GM12878 (cell line): Measurements from ENCODE around the gene UBE2E2. TPM values are rescaled to one million over a fixed set of nuclear protein-coding genes. Genes with fewer than 3 reads are reported as not detected.
A peak's percentile ranks its signal among the peaks of the same experiment; 100 is the strongest.

Experiments
- ATAC-seq: fragments of 200-7000 bp; cut with Tn5 transposase; 3 replicates; pipeline ENCODE4 v1.9.1; 2020; ENCODE audit warnings: mild to moderate bottlenecking, moderate library complexity
- BruUV-seq: library from RNA; stranded (reverse); fragments of 400-500 nt; replicated peaks from 2 replicates; lab custom pipeline; 2021; lab: Mats Ljungman, UMichigan
- CTCF ChIA-PET: fragments of 300-600 bp; sonication (Branson Sonifier 250); formaldehyde crosslinking; extraction: SDS; loops from one replicate; lab custom pipeline; 2021; ENCODE audit warnings: inconsistent platforms; lab: Yijun Ruan, JAX
- POLR2A ChIA-PET: fragments of 350-600 bp; formaldehyde crosslinking; extraction: SDS; loops from one replicate; lab custom pipeline; 2021; ENCODE audit warnings: inconsistent platforms; lab: Charles Lee
- RAD21 ChIA-PET: fragments of 300-600 bp; sonication (Branson Sonifier 250); formaldehyde crosslinking; loops from one replicate; lab custom pipeline; 2023; ENCODE audit warnings: antibody characterized with exemption; ENCODE audit not compliant: unreplicated experiment; lab: Charles Lee
- SMC1A ChIA-PET: fragments of 300-600 bp; sonication (Branson Sonifier 250); formaldehyde crosslinking; loops from one replicate; lab custom pipeline; 2023; ENCODE audit not compliant: unreplicated experiment, uncharacterized antibody; lab: Charles Lee
- DNase-seq: peaks from one replicate; pipeline ENCODE4 v3.0.0-alpha.2; 2011; ENCODE audit warnings: low read depth, low spot score
- FAIRE-seq: peaks from 3 replicates; lab custom pipeline; 2011; peaks lifted over from hg19 to GRCh38; lab: Jason Lieb, UNC
- H2AFZ ChIP-seq: 2 replicates; pipeline ENCODE4 v1.6.0; 2011; ENCODE audit warnings: low read depth, low read length, control low read depth; ENCODE audit not compliant: control insufficient read depth
- H3K27ac ChIP-seq: 2 replicates; pipeline ENCODE4 v1.5.1; 2011; ENCODE audit warnings: control low read depth; ENCODE audit not compliant: control insufficient read depth, insufficient read depth
- H3K27me3 ChIP-seq, 2 experiments: replicated peaks in 1 of 2; 2 replicates each; pipeline versions ENCODE4 v1.6.0 to v1.6.1; 2011; ENCODE audit warnings: low read length in 1 of 2; ENCODE audit not compliant: control insufficient read depth in 2 of 2, insufficient read depth in 2 of 2
- H3K36me3 ChIP-seq, 2 experiments: 2 replicates each; pipeline ENCODE4 v1.5.1; 2011; ENCODE audit warnings: low read length in 1 of 2; ENCODE audit not compliant: control insufficient read depth in 2 of 2, insufficient read depth in 2 of 2
- H3K4me1 ChIP-seq: 2 replicates; pipeline ENCODE4 v1.6.1; 2011; ENCODE audit warnings: mild to moderate bottlenecking, low read length, moderate library complexity, mixed read lengths; ENCODE audit not compliant: control insufficient read depth, insufficient read depth
- H3K4me2 ChIP-seq: 2 replicates; pipeline ENCODE4 v1.6.0; 2011; ENCODE audit warnings: control low read depth; ENCODE audit not compliant: control insufficient read depth, insufficient read depth
- H3K4me3 ChIP-seq: fragments of 200-600 bp; sonication (generic); 2 replicates; pipeline ENCODE4 v1.5.1; 2016
- H3K79me2 ChIP-seq: 2 replicates; pipeline ENCODE4 v1.6.0; 2011; ENCODE audit warnings: low read length; ENCODE audit not compliant: control insufficient read depth, insufficient read depth
- H3K9ac ChIP-seq: 2 replicates; pipeline ENCODE4 v1.8.0; 2011; ENCODE audit warnings: low read length, control low read depth, mixed read lengths; ENCODE audit not compliant: control insufficient read depth, insufficient read depth
- H3K9me3 ChIP-seq: replicated peaks from 3 replicates; pipeline ENCODE4 v1.5.1; 2011; ENCODE audit warnings: mild to moderate bottlenecking, low read length; ENCODE audit not compliant: control insufficient read depth, insufficient read depth
- H4K20me1 ChIP-seq: 2 replicates; pipeline ENCODE4 v1.6.0; 2011; ENCODE audit not compliant: control insufficient read depth, insufficient read depth
- EED ChIP-seq: sonication (generic); IDR thresholded peaks from 2 replicates; pipeline ENCODE4 v1.6.1; 2016; ENCODE audit warnings: antibody characterized with exemption, low read depth
- GABPA ChIP-seq: IDR thresholded peaks from 2 replicates; pipeline ENCODE4 v1.6.1; 2014; ENCODE audit warnings: antibody characterized with exemption, low read depth, mild to moderate bottlenecking, inconsistent platforms
- IKZF2 ChIP-seq, 2 experiments: fragments of 450-650 bp; IDR thresholded peaks; 2 replicates each; pipeline ENCODE4 v1.6.1; 2017; ENCODE audit warnings: mild to moderate bottlenecking in 2 of 2, moderate library complexity in 2 of 2
- POLR2AphosphoS5 ChIP-seq: IDR thresholded peaks from 2 replicates; pipeline ENCODE4 v1.6.1; 2011; ENCODE audit warnings: mild to moderate bottlenecking, low read length, inconsistent platforms
- SRF ChIP-seq, 2 experiments: IDR thresholded peaks; 2 replicates each; pipeline ENCODE4 v1.6.1; 2011; ENCODE audit warnings: low read depth in 2 of 2, low read length in 2 of 2, mild to moderate bottlenecking in 1 of 2, moderate library complexity in 1 of 2
- TCF12 ChIP-seq: IDR thresholded peaks from 2 replicates; pipeline ENCODE4 v1.6.1; 2011; ENCODE audit warnings: low read depth, mild to moderate bottlenecking, low read length
- ZNF384 ChIP-seq: IDR thresholded peaks from 2 replicates; pipeline ENCODE4 v1.6.1; 2012; ENCODE audit warnings: low read depth, mild to moderate bottlenecking, low read length, improper control_type of control experiment, borderline replicate concordance
- whole genome bisulfite sequencing: methylation state at CpG from one replicate; pipeline ENCODE4 v1.1.6; 2016; ENCODE audit warnings: low lambda C conversion rate; ENCODE audit not compliant: insufficient replicate concordance, insufficient coverage; ENCODE audit errors: missing lambda C conversion rate; 5-methylcytosine and 5-hydroxymethylcytosine counted together
- in situ Hi-C: fragments of 300-500 bp; cut with MboI; formaldehyde crosslinking; loops from 9 replicates; pipeline ENCODE4 v1.14.3; 2018; ENCODE audit warnings: mixed read lengths
- intact Hi-C: fragments of 100-400 bp; cut with micrococcal nuclease; formaldehyde crosslinking; loops from one replicate; pipeline ENCODE4 v1.14.2; 2022; ENCODE audit not compliant: unreplicated experiment
- polyA plus RNA-seq, 11 experiments: library from polyadenylated mRNA; depleted of rRNA in 4 of 11; unstranded in 6 of 11; stranded (reverse) in 5 of 11; fragments of >200 nt; fragmentation: Nextera tagmentation in 4 of 11; fragmentation: Illumina TruSeq in 1 of 11; extraction: Ambion mirVana in 4 of 11; extraction: Trizol in 1 of 11; gene quantifications; 1 replicate in 1 of 11; 2 replicates in 10 of 11; pipeline versions ENCODE4 v1.2.1 to v1.2.3, GENCODE V29; 2011 to 2016; ENCODE audit warnings: inconsistent platforms in 2 of 11, missing spikeins in 2 of 11, low read depth in 1 of 11
- total RNA-seq, 4 experiments: library from RNA; depleted of rRNA in 3 of 4; stranded (reverse); fragments of >200 nt in 3 of 4; fragmentation: Illumina TruSeq in 1 of 4; extraction: Trizol in 1 of 4; gene quantifications; 2 replicates each; pipeline versions ENCODE4 v1.2.1 to v1.2.3, GENCODE V29; 2013 to 2021

Gene UBE2E2
- total and polyA plus RNA-seq, 10 of the 15 experiments (the other 5 are each of a cell fraction or from before 2014, with no cell fraction given): 8.7 to 71.0 (median 36.4) TPM

DNA sequence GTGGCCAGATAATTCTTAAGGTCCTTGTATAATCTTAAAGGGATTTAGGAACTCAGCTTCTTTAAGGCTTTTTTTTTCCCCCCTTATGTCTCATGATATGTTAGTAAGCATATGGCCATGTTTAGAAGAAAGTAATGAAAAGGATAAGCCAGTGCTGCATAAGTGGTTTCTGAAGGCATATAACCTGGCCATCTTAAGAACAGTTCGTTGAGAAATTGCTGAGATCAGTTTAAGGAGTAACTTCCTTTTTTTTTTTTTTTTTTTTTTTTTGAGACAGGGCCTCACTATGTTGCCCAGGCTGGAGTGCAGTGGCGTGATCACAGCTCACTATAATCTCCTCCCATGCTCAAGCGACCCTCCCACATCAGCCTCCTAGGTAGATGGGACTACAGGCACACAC is 51.7 kb downstream of the UBE2E2 start:
- no peak overlapping the region for H3K27ac ChIP-seq
- peak; percentile 5; the same call in 1 of the 2 replicates for TF ChIP-seq ZNF384
- no peak for TF ChIP-seq POLR2AphosphoS5
- ATAC-seq: peak; percentile 19
- no peak overlapping the region for H3K4me3 ChIP-seq
- no peak for DNase-seq
- no peak overlapping the region for H3K9ac ChIP-seq
- intact Hi-C loops: no loop called here
- H3K4me1 ChIP-seq: peaks cover 7% of the 10 kb centered on the region; the same call in 1 of the 2 replicates
- no peaks in the 10 kb centered on the region for H3K36me3 ChIP-seq
- H3K27me3 ChIP-seq: no peaks in the 10 kb centered on the region
- no peak for FAIRE-seq
- ChIA-PET CTCF (interaction anchor here (0.6 to 1.3 kb wide), 5 partner anchors 8 to 506 kb away, joined by 3 read pairs; no protein-coding TSS in a partner anchor), SMC1A (interaction anchor here (0.6 to 3.6 kb wide), 12 partner anchors 8 to 281 kb away, joined by 3 to 20 read pairs (median 4); partner anchors contain the start of gene UBE2E2), POLR2A (interaction anchor here (0.6 to 2.5 kb wide), 6 partner anchors 9 to 1806 kb away, joined by 3 to 7 read pairs (median 4); no protein-coding TSS in a partner anchor), RAD21 (interaction anchor here (0.9 to 2.0 kb wide), 6 partner anchors 30 to 339 kb away, joined by 3 to 5 read pairs (median 4); no protein-coding TSS in a partner anchor)
- H3K9me3 ChIP-seq: no peaks in the 10 kb centered on the region
- no peaks in the 10 kb centered on the region for H4K20me1 ChIP-seq
- no peak overlapping the region for H2AFZ ChIP-seq
- no TSS peak for BruUV-seq
- peaks cover 34% of the 10 kb centered on the region for H3K79me2 ChIP-seq
- in situ Hi-C loops: no loop called here
- no peak overlapping the region for H3K4me2 ChIP-seq
- 64% methylated on average over 3 of the region's 3 CpGs for WGBS

- ChIA-PET CTCF (interaction anchor here (0.5 to 1.6 kb wide), 4 partner anchors 15 to 54 kb away, joined by 3 to 5 read pairs (median 4); partner anchors contain the start of gene UBE2E2), POLR2A (interaction anchor here (0.6 to 1.2 kb wide), 4 partner anchors 12 to 35 kb away, joined by 3 to 5 read pairs (median 4); no protein-coding TSS in a partner anchor), RAD21 (interaction anchor here (0.7 to 2.0 kb wide), 4 partner anchors 9 to 121 kb away, joined by 3 to 5 read pairs (median 4); no protein-coding TSS in a partner anchor), SMC1A (interaction anchor here (0.6 to 3.6 kb wide), 9 partner anchors 12 to 174 kb away, joined by 3 to 20 read pairs (median 3); no protein-coding TSS in a partner anchor)
- intact Hi-C loops: no loop called here
- Histone ChIP-seq H3K79me2 (peaks cover 29% of the 10 kb centered on the region), H3K9me3 (no peaks in the 10 kb centered on the region; the same call in 2 of the 3 replicates), H3K4me1 (peaks cover 7% of the 10 kb centered on the region; the same call in 1 of the 2 replicates), H4K20me1 (no peaks in the 10 kb centered on the region), H3K27ac (no peak overlapping the region), H3K9ac (no peak overlapping the region)
- FAIRE-seq: no peak
- WGBS: 59% methylated on average over 5 of the region's 5 CpGs
- no peak for ATAC-seq
- TF ChIP-seq IKZF2 (IDR thresholded peaks at IDR 0.05) (0 out of 4 replicates have a peak, but pooled peaks of 1 of the 2 experiments have one; percentile 15), EED (peak; percentile 28; the same call in 1 of the 2 replicates), TCF12 (no peak), SRF (IDR thresholded peaks at IDR 0.05; ENCODE audit: low read depth in 2 of 2, low read length in 2 of 2) (no peak), GABPA (no peak)
- TF ChIP-seq, all 136 proteins: peak for 2
- no TSS peak for BruUV-seq
- H3K36me3 ChIP-seq: no peaks in the 10 kb centered on the region
- H2AFZ ChIP-seq: no peak overlapping the region
- no peaks in the 10 kb centered on the region for H3K27me3 ChIP-seq
- H3K4me2 ChIP-seq: no peak overlapping the region
- in situ Hi-C loops: no loop called here
- DNase-seq: peak; percentile 16
- no peak overlapping the region for H3K4me3 ChIP-seq
Measured at GRCh38 chr3:23256741-23257435, 53.8 kb downstream of the UBE2E2 start.
